Left lung (tissue), 10 donors: Measurements from ENCODE around the gene EPHB2. TPM values are rescaled to one million over a fixed set of nuclear protein-coding genes. Genes with fewer than 3 reads are reported as not detected.
"Not testable (repeated sequence)": the region's sequence is repeated elsewhere in the genome, so short reads cannot be mapped to it uniquely, and the experiment has no call there.

ENCODE experiments used
- ATAC-seq: fragments of 200-7000 bp; cut with Tn5 transposase; one replicate; pipeline ENCODE4 v1.9.1; 2020; ENCODE audit warnings: moderate library complexity
- DNase-seq, 4 donors: peaks; one replicate each; pipeline ENCODE4 v3.0.0-alpha.2; 2013 to 2020
- H3K27ac ChIP-seq, 2 donors: fragments of 200-600 bp; sonication (generic) in 1 of 2; one replicate each; pipeline versions ENCODE4 v1.5.0 to v1.8.0; 2020 to 2021
- H3K27me3 ChIP-seq, 2 donors: fragments of 200-600 bp; sonication (generic) in 1 of 2; one replicate each; pipeline versions ENCODE4 v1.5.0 to v1.8.0; 2020 to 2021
- H3K36me3 ChIP-seq, 2 donors: fragments of 200-600 bp; sonication (generic) in 1 of 2; one replicate each; pipeline versions ENCODE4 v1.5.0 to v1.8.0; 2020 to 2021
- H3K4me1 ChIP-seq, 2 donors: fragments of 200-600 bp; one replicate each; pipeline ENCODE4 v1.8.0; 2021
- H3K4me3 ChIP-seq, 2 donors: fragments of 200-600 bp; sonication (generic) in 1 of 2; one replicate each; pipeline versions ENCODE4 v1.5.0 to v1.8.0; 2020 to 2021; ENCODE audit warnings: mild to moderate bottlenecking in 1 of 2
- H3K9me3 ChIP-seq, 2 donors: fragments of 200-600 bp; sonication (generic) in 1 of 2; one replicate each; pipeline versions ENCODE4 v1.5.0 to v1.8.0; 2020 to 2021
- CTCF ChIP-seq, 2 donors: fragments of 200-600 bp; sonication (generic) in 1 of 2; IDR thresholded peaks; one replicate each; pipeline versions ENCODE4 v1.5.0 to v1.8.0; 2021; ENCODE audit warnings: antibody characterized with exemption in 2 of 2
- intact Hi-C, 2 donors: fragments of 100-400 bp; cut with DNase I; formaldehyde crosslinking; loops; one replicate each; pipeline versions ENCODE4 v1.11.2 to v1.14.2; 2022
- polyA plus RNA-seq, 6 donors: library from polyadenylated mRNA; unstranded; fragments of 120-200 nt; gene quantifications; one replicate each; pipeline ENCODE4 v1.2.1, GENCODE V29; 2013; ENCODE audit not compliant: insufficient read length in 6 of 6
- total RNA-seq, 2 donors: library from RNA; stranded (reverse); fragmentation: NEBNext Ultra II Directional; extraction: Animal tissue kit (Norgen Biotek cat#: 25700); gene quantifications; one replicate each; pipeline ENCODE4 v1.2.1, GENCODE V29; 2021
- donor health status: DM: no; HTN: yes; CAD: no.
- donor health status: DM: no; HTN: no; CAD: no.

EPHB2 gene
- total and polyA plus RNA-seq, 8 donors: 11.3 to 21.0 (median 17.2) TPM

DNA sequence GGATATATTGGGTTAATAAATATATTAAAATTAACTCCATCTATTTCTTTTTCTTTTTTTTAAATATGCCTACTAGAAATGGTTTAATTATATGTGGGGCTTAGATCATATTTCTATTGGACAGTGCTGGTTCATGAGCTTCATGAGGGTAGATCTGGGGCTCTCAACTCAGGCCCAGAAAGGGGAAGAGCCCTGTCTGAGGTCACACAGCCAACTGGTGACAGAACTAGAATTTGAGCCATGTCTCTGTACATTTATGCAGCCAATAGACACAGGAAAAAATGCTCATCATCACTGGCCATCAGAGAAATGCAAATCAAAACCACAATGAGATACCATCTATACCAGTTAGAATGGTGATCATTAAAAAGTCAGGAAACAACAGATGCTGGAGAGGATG is 5.1 kb upstream of the EPHB2 start:
- DNase-seq (no peak), ATAC-seq (no peak)
- TF ChIP-seq CTCF (IDR thresholded peaks at IDR 0.05): no peak
- intact Hi-C loops: loop anchor here in 1 of 2 donors (10.0 kb wide), 1 partner anchor 159 kb away; no protein-coding TSS in a partner anchor
- H3K36me3 ChIP-seq: no peaks in the 10 kb centered on the region
- peaks cover 5 to 11% of the 10 kb centered on the region in 2 donors for H3K4me1 ChIP-seq
- H3K4me3 ChIP-seq: no peak overlapping the region
- no peaks in the 10 kb centered on the region for H3K9me3 ChIP-seq
- H3K27me3 ChIP-seq: peaks cover 7 to 27% of the 10 kb centered on the region in 2 donors
- no peak overlapping the region for H3K27ac ChIP-seq

- not testable (repeated sequence) for ATAC-seq, DNase-seq, H3K36me3 ChIP-seq, H3K27ac ChIP-seq, H3K9me3 ChIP-seq, H3K4me3 ChIP-seq
- intact Hi-C loops: loop anchor here in 1 of 2 donors (10.0 kb wide), 1 partner anchor 159 kb away; no protein-coding TSS in a partner anchor
- Histone ChIP-seq H3K27me3 (peaks cover 7 to 29% of the 10 kb centered on the region in 2 donors), H3K4me1 (peaks cover 5 to 11% of the 10 kb centered on the region in 2 donors)
These were observed 4.5 kb upstream of the EPHB2 start for GRCh38 chr1:22706100-22706499.

GRCh38 chr1:22708777-22709176 is 1.9 kb upstream of the EPHB2 start:
- Histone ChIP-seq H3K4me3 (no peak overlapping the region), H3K4me1 (peaks cover 5 to 21% of the 10 kb centered on the region in 2 donors), H3K36me3 (no peaks in the 10 kb centered on the region), H3K27ac (no peak overlapping the region), H3K9me3 (no peaks in the 10 kb centered on the region), H3K27me3 (peaks cover 10 to 56% of the 10 kb centered on the region in 2 donors)
- no peak for TF ChIP-seq CTCF (IDR thresholded peaks at IDR 0.05)
- ATAC-seq: no peak
- no peak for DNase-seq
- intact Hi-C loops: loop anchor here in 1 of 2 donors (10.0 kb wide), 1 partner anchor 156 kb away; no protein-coding TSS in a partner anchor

DNA sequence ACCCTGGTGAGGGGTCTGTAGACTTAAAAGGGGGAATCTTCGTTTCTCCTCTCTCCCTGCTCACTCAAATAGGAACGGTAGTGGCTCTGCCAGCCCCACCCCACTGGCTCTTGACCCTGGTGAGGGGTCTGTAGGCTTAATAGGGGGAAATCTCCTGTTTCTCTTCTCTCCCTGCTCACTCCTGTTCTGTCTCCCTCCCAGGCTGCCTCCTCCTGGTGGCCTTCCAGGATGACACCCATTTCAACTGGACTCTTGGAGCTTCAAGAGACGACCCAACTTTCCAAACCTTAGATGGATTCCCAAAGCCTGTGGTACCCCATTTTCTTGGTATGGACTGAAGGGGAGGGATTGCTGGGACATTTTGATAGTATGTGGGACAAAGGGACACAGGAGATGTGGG is 1.4 kb upstream of the EPHB2 start:
- no peak for TF ChIP-seq CTCF (IDR thresholded peaks at IDR 0.05)
- Histone ChIP-seq H3K27me3 (peaks cover 10 to 60% of the 10 kb centered on the region in 2 donors), H3K9me3 (no peaks in the 10 kb centered on the region), H3K27ac (no peak overlapping the region), H3K4me1 (peaks cover 5 to 21% of the 10 kb centered on the region in 2 donors), H3K4me3 (no peak overlapping the region), H3K36me3 (no peaks in the 10 kb centered on the region)
- no peak for DNase-seq
- ATAC-seq: no peak
- intact Hi-C loops: loop anchor here in 1 of 2 donors (10.0 kb wide), 1 partner anchor 156 kb away; no protein-coding TSS in a partner anchor

- Histone ChIP-seq H3K9me3 (no peaks in the 10 kb centered on the region), H3K4me1 (peaks cover 5 to 21% of the 10 kb centered on the region in 2 donors), H3K27me3 (peaks cover 10 to 68% of the 10 kb centered on the region in 2 donors), H3K4me3 (peak overlapping the region in 1 of 2 donors; percentile 31), H3K36me3 (no peaks in the 10 kb centered on the region), H3K27ac (no peak overlapping the region)
- ATAC-seq: peak; percentile 47
- TF ChIP-seq CTCF (IDR thresholded peaks at IDR 0.05): no peak
- intact Hi-C loops: loop anchor here in 1 of 2 donors (10.0 kb wide), 1 partner anchor 155 kb away; no protein-coding TSS in a partner anchor
- DNase-seq: peak in 3 of 4 donors; percentile 60 to 82 (median 78)
These were observed 543 bp upstream of the EPHB2 start for GRCh38 chr1:22709891-22710700.
